Cardiac ventricle fibroblast (primary cell): ENCODE data around the gene CLDN5. TPM values are rescaled to one million over a fixed set of nuclear protein-coding genes. Genes with fewer than 3 reads are reported as not detected.

ENCODE experiments used
- total RNA-seq: library from RNA; depleted of rRNA; stranded (reverse); fragments of >200 nt; gene quantifications from 2 replicates; pipeline ENCODE4 v1.2.3, GENCODE V29; 2015

CLDN5 gene, protein sequence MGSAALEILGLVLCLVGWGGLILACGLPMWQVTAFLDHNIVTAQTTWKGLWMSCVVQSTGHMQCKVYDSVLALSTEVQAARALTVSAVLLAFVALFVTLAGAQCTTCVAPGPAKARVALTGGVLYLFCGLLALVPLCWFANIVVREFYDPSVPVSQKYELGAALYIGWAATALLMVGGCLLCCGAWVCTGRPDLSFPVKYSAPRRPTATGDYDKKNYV
- total RNA-seq: 43.7 and 50.2 TPM in 2 replicates

DNA sequence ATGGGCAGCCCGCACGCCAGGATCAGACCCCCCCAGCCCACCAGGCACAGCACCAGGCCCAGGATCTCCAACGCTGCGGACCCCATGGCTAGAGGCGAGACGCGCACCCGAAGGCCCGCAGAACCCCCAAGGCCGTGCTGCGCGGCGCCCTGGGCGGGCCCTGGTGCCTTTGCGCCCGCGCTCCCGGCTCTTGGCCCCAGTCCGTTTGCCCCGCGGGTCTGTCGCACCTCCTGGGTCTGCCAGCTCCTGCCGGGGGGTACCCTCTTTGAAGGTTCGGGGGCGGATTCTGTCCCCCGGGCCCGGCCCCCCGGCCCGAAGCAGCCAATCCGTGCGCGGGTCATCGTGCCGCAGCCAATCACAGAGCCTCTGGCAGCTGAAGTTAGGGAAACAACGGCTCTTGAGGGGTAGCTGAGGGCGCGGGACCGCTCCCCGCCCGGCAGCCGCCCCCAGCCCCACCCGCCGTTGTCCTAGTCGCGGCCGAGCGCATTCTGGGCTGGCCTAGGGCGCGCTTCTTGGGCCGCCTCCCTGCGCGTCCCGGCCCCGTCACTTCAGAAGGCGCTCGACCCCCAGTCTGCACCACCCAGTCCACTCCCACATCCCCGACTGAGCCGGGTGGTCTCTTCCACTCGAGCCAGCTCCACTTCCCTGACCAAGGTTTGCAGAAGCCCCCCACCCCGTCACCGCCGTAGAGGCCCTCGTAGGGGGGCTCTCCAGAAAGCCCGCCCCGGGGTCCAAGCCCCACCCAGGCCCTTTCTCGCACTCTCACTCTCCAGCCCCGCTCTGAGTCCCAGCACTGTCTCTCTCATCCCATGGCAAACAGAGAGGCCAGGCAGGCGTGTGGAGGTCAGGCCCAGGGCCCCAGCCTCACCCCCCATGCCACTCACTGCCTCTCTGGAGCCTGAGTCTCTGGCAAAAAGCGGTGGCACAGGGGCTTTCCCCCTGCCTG lies at the start of gene CLDN5:
TSS of gene CLDN5 (minus strand) at position 241 of the 946 bp plus-strand sequence. CDS start at position 86, 155 bp downstream.

DNA sequence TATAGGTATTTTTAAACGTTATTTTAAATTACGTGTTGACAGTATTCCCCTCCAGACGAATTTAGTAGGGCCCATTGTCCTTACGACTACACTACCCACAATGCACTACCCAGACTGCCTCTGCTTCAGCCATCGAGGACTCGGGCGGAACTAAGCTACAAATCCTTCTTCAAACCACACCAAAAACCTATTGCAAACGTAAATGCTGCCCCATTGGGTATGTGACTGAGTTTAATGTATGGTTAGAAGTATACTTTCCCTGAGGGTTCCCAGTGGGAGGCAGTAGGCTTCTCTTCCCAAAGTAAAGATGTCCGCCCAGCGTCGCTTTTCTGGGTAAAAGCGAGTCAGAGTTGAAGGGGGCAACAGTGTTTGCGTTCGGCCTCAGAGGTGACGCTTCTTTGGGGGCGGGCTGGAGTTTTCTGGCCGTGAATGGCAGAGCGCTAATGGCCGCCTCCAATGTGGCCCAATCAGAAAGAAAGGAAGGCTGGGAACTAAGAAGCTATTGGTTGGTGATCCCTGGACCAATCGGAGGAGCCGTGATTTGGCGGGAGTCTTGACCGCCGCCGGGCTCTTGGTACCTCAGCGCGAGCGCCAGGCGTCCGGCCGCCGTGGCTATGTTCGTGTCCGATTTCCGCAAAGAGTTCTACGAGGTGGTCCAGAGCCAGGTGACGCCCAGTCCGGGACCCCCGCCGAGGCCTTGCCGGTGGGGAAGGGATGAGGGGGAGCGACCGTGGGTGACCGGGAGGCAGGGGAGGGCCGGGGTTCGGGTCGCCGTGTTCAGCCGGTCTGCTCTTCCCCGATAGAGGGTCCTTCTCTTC lies 44.6 kb downstream of the CLDN5 start, which contains the start of gene CDC45:
TSS of gene CDC45 (plus strand) at position 566 of the 818 bp plus-strand sequence. CDS start at position 615, 49 bp downstream.

DNA sequence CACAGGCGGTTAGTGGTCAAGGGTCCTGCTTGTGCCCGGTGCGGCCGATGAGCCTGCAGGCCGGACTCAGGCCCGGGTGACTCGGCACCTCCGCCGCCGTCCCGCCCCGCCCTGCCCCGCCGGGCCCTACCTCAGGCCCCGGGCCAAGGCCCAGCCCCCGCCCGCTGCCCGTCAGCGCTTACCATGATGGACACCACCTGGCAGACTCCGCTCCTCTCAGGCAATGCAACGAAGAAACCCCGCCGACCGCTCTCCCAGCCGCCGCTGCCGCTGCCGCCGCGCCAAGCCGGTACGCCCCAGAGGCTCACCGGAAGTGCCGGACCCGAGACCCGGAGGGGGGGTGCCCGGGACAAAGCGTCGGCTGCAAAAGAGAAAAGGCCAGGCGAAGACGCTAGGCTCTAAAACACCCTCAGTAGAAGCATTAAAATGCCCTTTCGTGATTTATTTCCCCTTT lies 45.3 kb downstream of the CLDN5 start, which contains the start of gene UFD1:
TSS of gene UFD1 (minus strand) at position 293 of the 454 bp plus-strand sequence. CDS start at position 185, 108 bp downstream.

Other genes with a start within 250 kb of the CLDN5 start
- gene CLTCL1, start 232.7 kb downstream of the CLDN5 start, total RNA-seq: 2.9 and 3.4 TPM in 2 replicates
- 16.7 and 18.1 TPM in 2 replicates for gene HIRA, start 92.7 kb downstream of the CLDN5 start, total RNA-seq
- gene MRPL40, start 91.9 kb downstream of the CLDN5 start, total RNA-seq: 38.3 and 52.8 TPM in 2 replicates
- 22.1 and 28.0 TPM in 2 replicates for gene C22orf39, start 76.7 kb downstream of the CLDN5 start, total RNA-seq
- gene UFD1, start 45.2 kb downstream of the CLDN5 start, total RNA-seq: 28.4 and 36.7 TPM in 2 replicates
- 0.69 and 4.5 TPM in 2 replicates for gene CDC45, start 44.5 kb downstream of the CLDN5 start, total RNA-seq
- gene SEPTIN5, start 190.1 kb upstream of the CLDN5 start, total RNA-seq: 15.9 and 17.6 TPM in 2 replicates
- 2.5 and 4.2 TPM in 2 replicates for gene GP1BB, start 199.1 kb upstream of the CLDN5 start, total RNA-seq
- not detected in 2 replicates for gene TBX1, start 236.4 kb upstream of the CLDN5 start, total RNA-seq